HG03565 (cell line): Measurements from ENCODE around the gene KATNBL1.

Experiments used
- ATAC-seq: cut with Tn5 transposase; IDR thresholded peaks from one replicate; pipeline ENCODE4 v1.9.1; 2021; ENCODE audit warnings: mild to moderate bottlenecking, moderate library complexity; ENCODE audit not compliant: unreplicated experiment

Gene KATNBL1

GRCh38 chr15:34209421-34210282 is at the start of gene KATNBL1:
TSS of gene KATNBL1 (minus strand) at chr15:34210096. CDS start at chr15:34163676, 46,420 bp downstream.
- ATAC-seq: peak; percentile 86

- no peak for ATAC-seq
Measured at GRCh38 chr15:34259566-34259965, 49.7 kb upstream of the KATNBL1 start.

- no peak for ATAC-seq
Measured at GRCh38 chr15:34258151-34258550, 48.3 kb upstream of the KATNBL1 start.

- ATAC-seq: no peak
Measured at GRCh38 chr15:34252545-34252944, 42.6 kb upstream of the KATNBL1 start.

- no peak for ATAC-seq
Measured at GRCh38 chr15:34248190-34248589, 38.3 kb upstream of the KATNBL1 start.

GRCh38 chr15:34246276-34246976 is 36.5 kb upstream of the KATNBL1 start:
- no peak for ATAC-seq

- no peak for ATAC-seq
Measured at GRCh38 chr15:34243226-34243625, 33.3 kb upstream of the KATNBL1 start.

- no peak for ATAC-seq
Measured at GRCh38 chr15:34242331-34242710, 32.4 kb upstream of the KATNBL1 start.

GRCh38 chr15:34241376-34242330 is 31.8 kb upstream of the KATNBL1 start:
- ATAC-seq: no peak

GRCh38 chr15:34240537-34240936 is 30.6 kb upstream of the KATNBL1 start:
- ATAC-seq: no peak

GRCh38 chr15:34239151-34239808 is 29.4 kb upstream of the KATNBL1 start:
- ATAC-seq: no peak

- no peak for ATAC-seq
Measured at GRCh38 chr15:34233614-34234013, 23.7 kb upstream of the KATNBL1 start.

GRCh38 chr15:34223904-34224596 is 14.2 kb upstream of the KATNBL1 start:
- ATAC-seq: no peak

GRCh38 chr15:34217587-34218225 is 7.8 kb upstream of the KATNBL1 start:
- no peak for ATAC-seq

- ATAC-seq: no peak
Measured at GRCh38 chr15:34216527-34217270, 6.8 kb upstream of the KATNBL1 start.

- no peak for ATAC-seq
Measured at GRCh38 chr15:34214135-34214534, 4.2 kb upstream of the KATNBL1 start.

GRCh38 chr15:34213690-34214089 is 3.8 kb upstream of the KATNBL1 start:
- ATAC-seq: no peak

GRCh38 chr15:34206011-34206410 is 3.9 kb downstream of the KATNBL1 start:
- ATAC-seq: no peak

GRCh38 chr15:34203936-34204335 is 6.0 kb downstream of the KATNBL1 start:
- no peak for ATAC-seq
